ENCODE data around the gene ZNF497.
A peak's percentile ranks its signal among the peaks of the same experiment; 100 is the strongest.

DNA sequence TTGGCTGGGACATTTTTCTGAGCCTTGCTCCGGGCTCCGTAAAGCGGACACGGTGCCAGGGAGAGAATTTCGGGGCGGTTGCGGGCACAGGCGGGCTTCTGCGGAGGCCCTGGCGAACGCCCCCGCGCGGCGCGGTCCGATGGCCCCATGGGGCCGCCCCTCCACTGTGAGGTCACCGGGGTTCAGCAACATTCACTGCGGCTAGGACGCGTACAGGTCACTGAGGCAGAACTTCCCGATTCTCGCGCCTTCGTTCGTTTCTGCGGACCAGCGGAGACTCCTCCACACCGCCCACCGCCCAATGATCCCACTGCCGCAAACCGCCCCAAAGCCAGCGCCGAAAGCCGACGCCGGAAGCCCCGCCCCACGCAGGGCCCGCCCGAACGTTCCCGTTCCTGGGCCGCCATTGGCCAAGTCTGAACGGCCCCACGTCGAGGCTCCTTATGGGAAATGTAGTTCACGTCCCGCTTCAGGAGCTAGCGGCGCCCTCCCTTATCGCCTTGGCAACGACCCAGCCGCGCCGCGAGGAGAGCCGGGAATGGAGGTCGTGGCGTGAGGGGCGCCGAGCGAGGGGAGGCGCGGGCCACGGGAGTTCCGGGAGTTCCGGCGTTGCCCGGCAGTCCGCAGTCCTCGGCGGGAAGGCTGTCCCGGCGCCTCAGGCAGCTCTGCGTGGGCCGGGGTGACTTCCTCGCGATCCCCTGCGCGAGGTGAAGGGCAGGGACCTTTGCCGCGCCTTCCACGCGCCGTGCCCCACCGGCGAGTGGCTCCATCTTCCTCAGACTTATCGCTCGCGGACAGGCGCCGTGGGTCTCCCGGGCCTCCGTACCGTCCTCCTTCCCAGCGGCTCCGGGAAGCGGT is 45.8 kb upstream of the ZNF497 start, which contains the start of gene ZNF584:
- TF ChIP-seq, protein P1, sequence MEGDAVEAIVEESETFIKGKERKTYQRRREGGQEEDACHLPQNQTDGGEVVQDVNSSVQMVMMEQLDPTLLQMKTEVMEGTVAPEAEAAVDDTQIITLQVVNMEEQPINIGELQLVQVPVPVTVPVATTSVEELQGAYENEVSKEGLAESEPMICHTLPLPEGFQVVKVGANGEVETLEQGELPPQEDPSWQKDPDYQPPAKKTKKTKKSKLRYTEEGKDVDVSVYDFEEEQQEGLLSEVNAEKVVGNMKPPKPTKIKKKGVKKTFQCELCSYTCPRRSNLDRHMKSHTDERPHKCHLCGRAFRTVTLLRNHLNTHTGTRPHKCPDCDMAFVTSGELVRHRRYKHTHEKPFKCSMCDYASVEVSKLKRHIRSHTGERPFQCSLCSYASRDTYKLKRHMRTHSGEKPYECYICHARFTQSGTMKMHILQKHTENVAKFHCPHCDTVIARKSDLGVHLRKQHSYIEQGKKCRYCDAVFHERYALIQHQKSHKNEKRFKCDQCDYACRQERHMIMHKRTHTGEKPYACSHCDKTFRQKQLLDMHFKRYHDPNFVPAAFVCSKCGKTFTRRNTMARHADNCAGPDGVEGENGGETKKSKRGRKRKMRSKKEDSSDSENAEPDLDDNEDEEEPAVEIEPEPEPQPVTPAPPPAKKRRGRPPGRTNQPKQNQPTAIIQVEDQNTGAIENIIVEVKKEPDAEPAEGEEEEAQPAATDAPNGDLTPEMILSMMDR (IDR thresholded peaks at IDR 0.05): peak in 1 of 6 experiments; percentile 7
- TF ChIP-seq POLR2A (IDR thresholded peaks at IDR 0.05): peak; percentile 9 to 89

All from thyroid gland (tissue), 4 donors.